Nephron progenitor cell (in vitro differentiated cells): Measurements from ENCODE around the gene LHFPL4.
A peak's percentile ranks its signal among the peaks of the same experiment; 100 is the strongest.
"Not testable (repeated sequence)": the region's sequence is repeated elsewhere in the genome, so short reads cannot be mapped to it uniquely, and the experiment has no call there.

Experiments used
- DNase-seq: peaks from one replicate; pipeline ENCODE4 v3.0.0; 2021
- H3K27ac Mint-ChIP-seq: 2 replicates; pipeline ENCODE4 v1.8.0; 2021; ENCODE audit warnings: mild to moderate bottlenecking, moderate library complexity, mixed read lengths
- H3K27me3 Mint-ChIP-seq: 2 replicates; pipeline ENCODE4 v1.8.0; 2021; ENCODE audit warnings: mild to moderate bottlenecking, low read depth, mixed read lengths; ENCODE audit not compliant: poor library complexity
- H3K36me3 Mint-ChIP-seq: 2 replicates; pipeline ENCODE4 v1.8.0; 2021; ENCODE audit warnings: low read depth, mixed read lengths
- H3K4me1 Mint-ChIP-seq: 2 replicates; pipeline ENCODE4 v1.8.0; 2021; ENCODE audit warnings: mixed read lengths
- H3K4me3 Mint-ChIP-seq: 2 replicates; pipeline ENCODE4 v1.8.0; 2021; ENCODE audit warnings: mild to moderate bottlenecking, moderate library complexity, mixed read lengths
- H3K9me3 Mint-ChIP-seq: 2 replicates; pipeline ENCODE4 v1.8.0; 2021; ENCODE audit warnings: mild to moderate bottlenecking, moderate library complexity, mixed read lengths
- TF ChIP-seq, protein P1 (sequence below): fragments of 200-600 bp; sonication (generic); IDR thresholded peaks from 2 replicates; pipeline ENCODE4 v1.5.0; 2021; ENCODE audit warnings: antibody characterized with exemption

The LHFPL4 gene

DNA sequence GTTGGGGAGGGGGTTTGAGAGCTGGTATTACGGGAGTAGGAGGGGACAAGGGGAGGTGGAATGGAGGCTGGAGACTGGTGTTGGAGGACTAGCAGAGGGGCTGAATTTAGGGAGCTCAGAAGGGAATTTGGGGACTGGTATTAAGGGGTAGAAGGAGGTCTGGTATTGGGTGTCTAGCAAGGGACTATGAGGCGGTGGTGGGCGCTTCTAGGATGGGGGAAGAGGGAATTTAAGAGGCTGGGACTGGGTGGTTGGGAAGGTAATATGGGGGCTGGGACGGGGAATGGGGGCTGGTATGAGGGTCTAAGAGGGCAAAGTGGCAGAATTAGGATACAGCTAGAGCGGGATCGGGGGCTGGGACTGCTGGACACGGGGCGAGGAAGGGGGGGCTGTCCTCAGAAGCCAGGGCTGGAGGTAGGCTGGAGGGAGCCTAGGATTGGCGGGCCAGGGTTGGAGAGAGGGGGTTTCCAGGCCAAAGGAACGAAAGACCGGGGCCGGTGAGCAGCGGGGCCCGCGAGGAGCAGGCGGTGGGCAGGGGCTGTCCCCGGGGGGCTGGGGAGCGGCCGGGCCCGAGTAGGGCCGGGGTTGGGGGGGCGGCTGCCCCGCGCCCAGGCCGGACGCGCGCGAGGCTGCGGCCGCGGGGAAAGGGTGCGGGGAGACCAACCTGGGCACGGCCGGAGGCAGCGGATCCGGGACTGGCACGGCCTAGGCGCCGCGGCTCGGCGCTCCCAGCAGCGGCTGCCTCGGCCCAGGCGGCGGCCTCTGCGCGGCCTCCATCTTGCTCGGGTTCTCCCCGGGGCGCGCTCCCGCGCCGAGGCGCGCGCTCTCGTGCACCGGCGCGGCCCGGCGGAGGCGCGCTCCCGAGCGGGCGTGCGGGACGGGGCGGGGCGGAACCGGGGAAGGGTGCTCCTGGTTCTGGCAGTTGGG lies at the start of gene LHFPL4:
Gene LHFPL4, minus strand, starts transcription at position 802 of the 927 bp plus-strand sequence. CDS start 1,143 bp downstream, outside the sequence.
- peak; percentile 12 for DNase-seq
- peaks cover 9% of the 10 kb centered on the region for H3K9me3 Mint-ChIP-seq
- TF ChIP-seq, protein P1, sequence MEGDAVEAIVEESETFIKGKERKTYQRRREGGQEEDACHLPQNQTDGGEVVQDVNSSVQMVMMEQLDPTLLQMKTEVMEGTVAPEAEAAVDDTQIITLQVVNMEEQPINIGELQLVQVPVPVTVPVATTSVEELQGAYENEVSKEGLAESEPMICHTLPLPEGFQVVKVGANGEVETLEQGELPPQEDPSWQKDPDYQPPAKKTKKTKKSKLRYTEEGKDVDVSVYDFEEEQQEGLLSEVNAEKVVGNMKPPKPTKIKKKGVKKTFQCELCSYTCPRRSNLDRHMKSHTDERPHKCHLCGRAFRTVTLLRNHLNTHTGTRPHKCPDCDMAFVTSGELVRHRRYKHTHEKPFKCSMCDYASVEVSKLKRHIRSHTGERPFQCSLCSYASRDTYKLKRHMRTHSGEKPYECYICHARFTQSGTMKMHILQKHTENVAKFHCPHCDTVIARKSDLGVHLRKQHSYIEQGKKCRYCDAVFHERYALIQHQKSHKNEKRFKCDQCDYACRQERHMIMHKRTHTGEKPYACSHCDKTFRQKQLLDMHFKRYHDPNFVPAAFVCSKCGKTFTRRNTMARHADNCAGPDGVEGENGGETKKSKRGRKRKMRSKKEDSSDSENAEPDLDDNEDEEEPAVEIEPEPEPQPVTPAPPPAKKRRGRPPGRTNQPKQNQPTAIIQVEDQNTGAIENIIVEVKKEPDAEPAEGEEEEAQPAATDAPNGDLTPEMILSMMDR, result no peak
- no peaks in the 10 kb centered on the region for H3K4me1 Mint-ChIP-seq
- H3K27ac Mint-ChIP-seq, result no peak within 1 kb of the TSS
- no peaks in the 10 kb centered on the region for H3K36me3 Mint-ChIP-seq
- H3K27me3 Mint-ChIP-seq, result peaks cover 80% of the 10 kb centered on the region
- no peak within 1 kb of the TSS for H3K4me3 Mint-ChIP-seq

DNA sequence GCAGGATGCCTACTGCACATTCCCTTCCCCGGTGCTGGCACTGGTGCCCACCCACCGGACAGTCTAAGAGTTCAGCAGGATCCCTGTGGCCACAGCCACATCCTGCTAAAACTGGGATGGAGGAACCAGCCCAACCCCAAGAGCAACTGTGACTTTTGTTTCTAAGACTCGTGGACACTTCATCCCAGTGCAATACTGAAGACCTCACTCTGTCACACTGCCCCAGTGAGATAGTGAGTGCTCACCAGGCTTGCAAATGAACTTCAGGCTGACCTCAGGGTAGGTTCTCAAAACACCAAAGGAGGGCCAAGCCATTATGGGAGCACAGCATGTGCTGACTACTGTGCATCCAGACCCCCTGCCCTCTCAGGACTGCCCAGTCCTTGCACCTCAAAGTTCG lies 49.0 kb upstream of the LHFPL4 start:
- no peaks in the 10 kb centered on the region for H3K4me1 Mint-ChIP-seq
- H3K4me3 Mint-ChIP-seq, result no peak overlapping the region
- peaks cover 45% of the 10 kb centered on the region for H3K9me3 Mint-ChIP-seq
- H3K27ac Mint-ChIP-seq, result no peak overlapping the region
- peaks cover 50% of the 10 kb centered on the region for H3K27me3 Mint-ChIP-seq
- no peaks in the 10 kb centered on the region for H3K36me3 Mint-ChIP-seq
- TF ChIP-seq, protein P1, result no peak
- DNase-seq, result no peak

GRCh38 chr3:9601006-9601581 lies 47.5 kb upstream of the LHFPL4 start:
- H3K4me1 Mint-ChIP-seq, H3K36me3 Mint-ChIP-seq, H3K27ac Mint-ChIP-seq, H3K4me3 Mint-ChIP-seq, DNase-seq: not testable (repeated sequence)
- Mint-ChIP-seq H3K9me3 (peaks cover 50% of the 10 kb centered on the region), H3K27me3 (peaks cover 50% of the 10 kb centered on the region)

- Mint-ChIP-seq H3K4me3 (no peak overlapping the region), H3K9me3 (peaks cover 50% of the 10 kb centered on the region), H3K27ac (no peak overlapping the region), H3K36me3 (no peaks in the 10 kb centered on the region), H3K27me3 (peaks cover 52% of the 10 kb centered on the region), H3K4me1 (no peaks in the 10 kb centered on the region)
- peak; percentile 30 for DNase-seq
- TF ChIP-seq, protein P1, result no peak
These were observed 47.0 kb upstream of the LHFPL4 start for GRCh38 chr3:9600597-9600996.

DNA sequence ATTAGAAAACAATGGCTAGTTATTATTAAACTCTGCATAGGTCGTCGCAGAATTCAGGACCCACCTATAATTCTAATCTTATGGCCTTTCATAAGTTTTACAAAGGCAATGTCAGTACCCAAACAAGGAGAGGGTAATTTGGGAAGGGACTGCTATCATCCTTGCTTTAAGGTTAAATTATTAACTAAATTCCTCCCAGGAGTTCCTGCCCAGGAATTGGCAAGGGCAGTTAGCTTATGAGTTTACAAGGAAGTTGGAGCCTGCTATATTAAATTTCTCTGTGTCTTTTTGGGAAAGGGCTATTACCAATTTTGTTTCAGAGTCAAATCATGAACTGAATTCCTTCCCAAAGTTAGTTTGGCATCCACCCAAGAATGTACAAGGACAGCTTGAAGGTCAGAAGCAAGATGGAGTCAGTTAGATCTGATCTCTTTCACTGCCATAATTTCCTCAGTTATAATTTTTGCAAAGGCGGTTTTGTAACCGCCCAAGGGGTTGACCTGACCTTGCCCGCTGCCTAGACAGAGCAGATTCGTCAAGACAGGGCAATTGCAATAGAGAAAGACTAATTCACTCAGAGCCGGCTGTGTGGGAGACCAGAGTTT lies 45.3 kb upstream of the LHFPL4 start:
- H3K27me3 Mint-ChIP-seq, result peaks cover 52% of the 10 kb centered on the region
- no peak for DNase-seq
- no peak overlapping the region for H3K27ac Mint-ChIP-seq
- peaks cover 46% of the 10 kb centered on the region for H3K9me3 Mint-ChIP-seq
- TF ChIP-seq, protein P1, result no peak
- no peaks in the 10 kb centered on the region for H3K36me3 Mint-ChIP-seq
- no peak overlapping the region for H3K4me3 Mint-ChIP-seq
- no peaks in the 10 kb centered on the region for H3K4me1 Mint-ChIP-seq

DNA sequence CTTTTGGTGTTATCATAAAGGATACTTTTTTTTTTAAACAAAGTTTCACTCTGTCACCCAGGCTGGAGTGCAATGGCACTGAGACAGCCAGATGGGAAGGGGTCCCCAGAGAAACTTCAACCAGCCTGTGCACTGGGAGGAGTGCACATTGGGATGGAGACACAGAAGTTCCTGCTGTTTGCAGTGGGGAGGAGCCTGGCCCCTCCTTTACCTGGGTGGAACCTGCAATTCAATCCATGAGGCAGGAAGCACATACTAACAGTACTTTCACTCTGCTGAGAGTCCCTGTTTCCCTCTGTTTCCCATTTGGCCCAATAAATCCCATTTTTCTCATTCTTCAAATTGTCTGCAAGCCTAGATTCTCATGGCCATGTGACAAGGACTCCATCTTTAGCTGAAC lies 42.3 kb upstream of the LHFPL4 start:
- no peaks in the 10 kb centered on the region for H3K4me1 Mint-ChIP-seq
- no peak for DNase-seq
- peaks cover 31% of the 10 kb centered on the region for H3K27me3 Mint-ChIP-seq
- no peak overlapping the region for H3K27ac Mint-ChIP-seq
- H3K9me3 Mint-ChIP-seq, result peaks cover 44% of the 10 kb centered on the region
- TF ChIP-seq, protein P1, result no peak
- no peak overlapping the region for H3K4me3 Mint-ChIP-seq
- no peaks in the 10 kb centered on the region for H3K36me3 Mint-ChIP-seq

GRCh38 chr3:9591781-9592180 lies 38.2 kb upstream of the LHFPL4 start:
- Mint-ChIP-seq H3K9me3 (peaks cover 20% of the 10 kb centered on the region), H3K27me3 (peaks cover 16% of the 10 kb centered on the region)
- H3K4me3 Mint-ChIP-seq, H3K27ac Mint-ChIP-seq, H3K36me3 Mint-ChIP-seq, H3K4me1 Mint-ChIP-seq, DNase-seq: not testable (repeated sequence)
